ENCODE data around the gene CRIP1. TPM values are rescaled to one million over a fixed set of nuclear protein-coding genes. Genes with fewer than 3 reads are reported as not detected.

The CRIP1 gene
- total and polyA plus RNA-seq, 2 experiments from 2014 or later: 0.80 to 8.4 TPM

DNA sequence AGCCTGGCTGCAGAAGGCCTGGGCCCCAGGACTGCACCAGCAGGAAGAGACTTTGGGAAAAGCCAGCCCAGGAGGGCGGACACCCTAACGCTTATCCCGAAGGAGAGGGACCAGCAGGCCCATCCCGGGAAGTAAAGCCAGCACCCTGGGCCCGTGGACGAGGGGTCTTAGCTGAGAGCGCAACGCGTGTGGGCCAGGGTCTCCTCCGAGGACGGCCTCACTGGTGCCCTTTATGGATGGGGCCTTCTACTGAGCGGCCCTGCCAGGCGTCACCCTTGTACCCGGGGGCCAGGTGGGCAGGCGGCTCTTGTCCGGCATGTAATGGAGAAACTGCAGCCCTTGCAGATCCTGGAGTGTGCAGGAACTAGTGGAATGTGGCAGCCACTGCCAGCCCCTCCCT lies 18.4 kb downstream of the CRIP1 start:
- no peaks in the 10 kb centered on the region; the same call in 1 of the 3 replicates for H3K9me3 Mint-ChIP-seq
- H3K36me3 Mint-ChIP-seq (ENCODE audit: low read depth): no peaks in the 10 kb centered on the region; the same call in 2 of the 3 replicates
- no peak for ATAC-seq
- no peak overlapping the region for H3K27ac ChIP-seq (ENCODE audit: low read depth)
- H2AFZ ChIP-seq: no peak overlapping the region
- no peaks in the 10 kb centered on the region for H3F3A ChIP-seq (replicated peaks; ENCODE audit: low read depth)
- H3K4me2 ChIP-seq: no peak overlapping the region
- H3K36me3 ChIP-seq (ENCODE audit: insufficient read depth): no peaks in the 10 kb centered on the region
- no peak for DNase-seq (ENCODE audit: low spot score)
- no peaks in the 10 kb centered on the region for H3K9me2 ChIP-seq (ENCODE audit: insufficient read depth)
- no peak overlapping the region for H3K27ac Mint-ChIP-seq
- peaks cover 2% of the 10 kb centered on the region for H3K27me3 Mint-ChIP-seq (ENCODE audit: insufficient read depth, low read depth, poor library complexity)
- H3K4me3 ChIP-seq: no peak overlapping the region
- TF ChIP-seq NANOG (IDR thresholded peaks at IDR 0.05; ENCODE audit: borderline replicate concordance) (no peak), ZNF331 (CRISPR knock-in tag; IDR thresholded peaks at IDR 0.05; ENCODE audit: low read depth) (no peak), STAT1 (IDR thresholded peaks at IDR 0.05; ENCODE audit: unreplicated experiment) (no peak), EZH2phosphoT487 (IDR thresholded peaks at IDR 0.05; ENCODE audit: unreplicated experiment) (no peak), CREB1 (CRISPR knock-in tag; IDR thresholded peaks at IDR 0.05; ENCODE audit: low read depth) (no peak), EZH2 (IDR thresholded peaks at IDR 0.05; ENCODE audit: low read depth, unreplicated experiment) (no peak), ZNF114 (CRISPR knock-in tag; IDR thresholded peaks at IDR 0.05) (no peak), POLR2AphosphoS5 (IDR thresholded peaks at IDR 0.05; ENCODE audit: low read depth) (no peak), JUNB (IDR thresholded peaks at IDR 0.05; ENCODE audit: unreplicated experiment) (no peak)
- TF ChIP-seq, protein P1, sequence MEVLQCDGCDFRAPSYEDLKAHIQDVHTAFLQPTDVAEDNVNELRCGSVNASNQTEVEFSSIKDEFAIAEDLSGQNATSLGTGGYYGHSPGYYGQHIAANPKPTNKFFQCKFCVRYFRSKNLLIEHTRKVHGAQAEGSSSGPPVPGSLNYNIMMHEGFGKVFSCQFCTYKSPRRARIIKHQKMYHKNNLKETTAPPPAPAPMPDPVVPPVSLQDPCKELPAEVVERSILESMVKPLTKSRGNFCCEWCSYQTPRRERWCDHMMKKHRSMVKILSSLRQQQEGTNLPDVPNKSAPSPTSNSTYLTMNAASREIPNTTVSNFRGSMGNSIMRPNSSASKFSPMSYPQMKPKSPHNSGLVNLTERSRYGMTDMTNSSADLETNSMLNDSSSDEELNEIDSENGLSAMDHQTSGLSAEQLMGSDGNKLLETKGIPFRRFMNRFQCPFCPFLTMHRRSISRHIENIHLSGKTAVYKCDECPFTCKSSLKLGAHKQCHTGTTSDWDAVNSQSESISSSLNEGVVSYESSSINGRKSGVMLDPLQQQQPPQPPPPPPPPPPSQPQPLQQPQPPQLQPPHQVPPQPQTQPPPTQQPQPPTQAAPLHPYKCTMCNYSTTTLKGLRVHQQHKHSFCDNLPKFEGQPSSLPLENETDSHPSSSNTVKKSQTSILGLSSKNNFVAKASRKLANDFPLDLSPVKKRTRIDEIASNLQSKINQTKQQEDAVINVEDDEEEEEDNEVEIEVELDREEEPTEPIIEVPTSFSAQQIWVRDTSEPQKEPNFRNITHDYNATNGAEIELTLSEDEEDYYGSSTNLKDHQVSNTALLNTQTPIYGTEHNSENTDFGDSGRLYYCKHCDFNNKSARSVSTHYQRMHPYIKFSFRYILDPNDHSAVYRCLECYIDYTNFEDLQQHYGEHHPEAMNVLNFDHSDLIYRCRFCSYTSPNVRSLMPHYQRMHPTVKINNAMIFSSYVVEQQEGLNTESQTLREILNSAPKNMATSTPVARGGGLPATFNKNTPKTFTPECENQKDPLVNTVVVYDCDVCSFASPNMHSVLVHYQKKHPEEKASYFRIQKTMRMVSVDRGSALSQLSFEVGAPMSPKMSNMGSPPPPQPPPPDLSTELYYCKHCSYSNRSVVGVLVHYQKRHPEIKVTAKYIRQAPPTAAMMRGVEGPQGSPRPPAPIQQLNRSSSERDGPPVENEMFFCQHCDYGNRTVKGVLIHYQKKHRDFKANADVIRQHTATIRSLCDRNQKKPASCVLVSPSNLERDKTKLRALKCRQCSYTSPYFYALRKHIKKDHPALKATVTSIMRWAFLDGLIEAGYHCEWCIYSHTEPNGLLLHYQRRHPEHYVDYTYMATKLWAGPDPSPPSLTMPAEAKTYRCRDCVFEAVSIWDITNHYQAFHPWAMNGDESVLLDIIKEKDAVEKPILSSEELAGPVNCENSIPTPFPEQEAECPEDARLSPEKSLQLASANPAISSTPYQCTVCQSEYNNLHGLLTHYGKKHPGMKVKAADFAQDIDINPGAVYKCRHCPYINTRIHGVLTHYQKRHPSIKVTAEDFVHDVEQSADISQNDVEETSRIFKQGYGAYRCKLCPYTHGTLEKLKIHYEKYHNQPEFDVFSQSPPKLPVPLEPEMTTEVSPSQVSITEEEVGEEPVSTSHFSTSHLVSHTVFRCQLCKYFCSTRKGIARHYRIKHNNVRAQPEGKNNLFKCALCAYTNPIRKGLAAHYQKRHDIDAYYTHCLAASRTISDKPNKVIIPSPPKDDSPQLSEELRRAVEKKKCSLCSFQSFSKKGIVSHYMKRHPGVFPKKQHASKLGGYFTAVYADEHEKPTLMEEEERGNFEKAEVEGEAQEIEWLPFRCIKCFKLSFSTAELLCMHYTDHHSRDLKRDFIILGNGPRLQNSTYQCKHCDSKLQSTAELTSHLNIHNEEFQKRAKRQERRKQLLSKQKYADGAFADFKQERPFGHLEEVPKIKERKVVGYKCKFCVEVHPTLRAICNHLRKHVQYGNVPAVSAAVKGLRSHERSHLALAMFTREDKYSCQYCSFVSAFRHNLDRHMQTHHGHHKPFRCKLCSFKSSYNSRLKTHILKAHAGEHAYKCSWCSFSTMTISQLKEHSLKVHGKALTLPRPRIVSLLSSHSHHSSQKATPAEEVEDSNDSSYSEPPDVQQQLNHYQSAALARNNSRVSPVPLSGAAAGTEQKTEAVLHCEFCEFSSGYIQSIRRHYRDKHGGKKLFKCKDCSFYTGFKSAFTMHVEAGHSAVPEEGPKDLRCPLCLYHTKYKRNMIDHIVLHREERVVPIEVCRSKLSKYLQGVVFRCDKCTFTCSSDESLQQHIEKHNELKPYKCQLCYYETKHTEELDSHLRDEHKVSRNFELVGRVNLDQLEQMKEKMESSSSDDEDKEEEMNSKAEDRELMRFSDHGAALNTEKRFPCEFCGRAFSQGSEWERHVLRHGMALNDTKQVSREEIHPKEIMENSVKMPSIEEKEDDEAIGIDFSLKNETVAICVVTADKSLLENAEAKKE (CRISPR knock-in tag; IDR thresholded peaks at IDR 0.05): no peak
- TF ChIP-seq, protein P2, sequence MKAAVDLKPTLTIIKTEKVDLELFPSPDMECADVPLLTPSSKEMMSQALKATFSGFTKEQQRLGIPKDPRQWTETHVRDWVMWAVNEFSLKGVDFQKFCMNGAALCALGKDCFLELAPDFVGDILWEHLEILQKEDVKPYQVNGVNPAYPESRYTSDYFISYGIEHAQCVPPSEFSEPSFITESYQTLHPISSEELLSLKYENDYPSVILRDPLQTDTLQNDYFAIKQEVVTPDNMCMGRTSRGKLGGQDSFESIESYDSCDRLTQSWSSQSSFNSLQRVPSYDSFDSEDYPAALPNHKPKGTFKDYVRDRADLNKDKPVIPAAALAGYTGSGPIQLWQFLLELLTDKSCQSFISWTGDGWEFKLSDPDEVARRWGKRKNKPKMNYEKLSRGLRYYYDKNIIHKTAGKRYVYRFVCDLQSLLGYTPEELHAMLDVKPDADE (IDR thresholded peaks at IDR 0.05): no peak
- TF ChIP-seq, protein P3, sequence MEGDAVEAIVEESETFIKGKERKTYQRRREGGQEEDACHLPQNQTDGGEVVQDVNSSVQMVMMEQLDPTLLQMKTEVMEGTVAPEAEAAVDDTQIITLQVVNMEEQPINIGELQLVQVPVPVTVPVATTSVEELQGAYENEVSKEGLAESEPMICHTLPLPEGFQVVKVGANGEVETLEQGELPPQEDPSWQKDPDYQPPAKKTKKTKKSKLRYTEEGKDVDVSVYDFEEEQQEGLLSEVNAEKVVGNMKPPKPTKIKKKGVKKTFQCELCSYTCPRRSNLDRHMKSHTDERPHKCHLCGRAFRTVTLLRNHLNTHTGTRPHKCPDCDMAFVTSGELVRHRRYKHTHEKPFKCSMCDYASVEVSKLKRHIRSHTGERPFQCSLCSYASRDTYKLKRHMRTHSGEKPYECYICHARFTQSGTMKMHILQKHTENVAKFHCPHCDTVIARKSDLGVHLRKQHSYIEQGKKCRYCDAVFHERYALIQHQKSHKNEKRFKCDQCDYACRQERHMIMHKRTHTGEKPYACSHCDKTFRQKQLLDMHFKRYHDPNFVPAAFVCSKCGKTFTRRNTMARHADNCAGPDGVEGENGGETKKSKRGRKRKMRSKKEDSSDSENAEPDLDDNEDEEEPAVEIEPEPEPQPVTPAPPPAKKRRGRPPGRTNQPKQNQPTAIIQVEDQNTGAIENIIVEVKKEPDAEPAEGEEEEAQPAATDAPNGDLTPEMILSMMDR (conservative IDR thresholded peaks at IDR 0.05; ENCODE audit: low read depth in 2 of 2): no peak
- TF ChIP-seq, protein P4, sequence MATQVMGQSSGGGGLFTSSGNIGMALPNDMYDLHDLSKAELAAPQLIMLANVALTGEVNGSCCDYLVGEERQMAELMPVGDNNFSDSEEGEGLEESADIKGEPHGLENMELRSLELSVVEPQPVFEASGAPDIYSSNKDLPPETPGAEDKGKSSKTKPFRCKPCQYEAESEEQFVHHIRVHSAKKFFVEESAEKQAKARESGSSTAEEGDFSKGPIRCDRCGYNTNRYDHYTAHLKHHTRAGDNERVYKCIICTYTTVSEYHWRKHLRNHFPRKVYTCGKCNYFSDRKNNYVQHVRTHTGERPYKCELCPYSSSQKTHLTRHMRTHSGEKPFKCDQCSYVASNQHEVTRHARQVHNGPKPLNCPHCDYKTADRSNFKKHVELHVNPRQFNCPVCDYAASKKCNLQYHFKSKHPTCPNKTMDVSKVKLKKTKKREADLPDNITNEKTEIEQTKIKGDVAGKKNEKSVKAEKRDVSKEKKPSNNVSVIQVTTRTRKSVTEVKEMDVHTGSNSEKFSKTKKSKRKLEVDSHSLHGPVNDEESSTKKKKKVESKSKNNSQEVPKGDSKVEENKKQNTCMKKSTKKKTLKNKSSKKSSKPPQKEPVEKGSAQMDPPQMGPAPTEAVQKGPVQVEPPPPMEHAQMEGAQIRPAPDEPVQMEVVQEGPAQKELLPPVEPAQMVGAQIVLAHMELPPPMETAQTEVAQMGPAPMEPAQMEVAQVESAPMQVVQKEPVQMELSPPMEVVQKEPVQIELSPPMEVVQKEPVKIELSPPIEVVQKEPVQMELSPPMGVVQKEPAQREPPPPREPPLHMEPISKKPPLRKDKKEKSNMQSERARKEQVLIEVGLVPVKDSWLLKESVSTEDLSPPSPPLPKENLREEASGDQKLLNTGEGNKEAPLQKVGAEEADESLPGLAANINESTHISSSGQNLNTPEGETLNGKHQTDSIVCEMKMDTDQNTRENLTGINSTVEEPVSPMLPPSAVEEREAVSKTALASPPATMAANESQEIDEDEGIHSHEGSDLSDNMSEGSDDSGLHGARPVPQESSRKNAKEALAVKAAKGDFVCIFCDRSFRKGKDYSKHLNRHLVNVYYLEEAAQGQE (IDR thresholded peaks at IDR 0.05; ENCODE audit: unreplicated experiment): no peak
- H4K20me1 ChIP-seq (replicated peaks; ENCODE audit: insufficient read depth): no peaks in the 10 kb centered on the region
- 0 out of 3 replicates have a peak, but pooled peaks cover under 1% of the 10 kb centered on the region for H3K4me1 Mint-ChIP-seq
- H3K27me3 ChIP-seq (ENCODE audit: insufficient read depth): no peaks in the 10 kb centered on the region
- H3K4me3 Mint-ChIP-seq: no peak overlapping the region
- H3K79me2 ChIP-seq (replicated peaks; ENCODE audit: insufficient read depth): no peaks in the 10 kb centered on the region
- no peaks in the 10 kb centered on the region for H3K4me1 ChIP-seq (ENCODE audit: insufficient read depth)

All from GM23338 (cell line).